Ramos (cell line): Measurements from ENCODE around the gene GABBR2.
"Not testable (repeated sequence)": the region's sequence is repeated elsewhere in the genome, so short reads cannot be mapped to it uniquely, and the experiment has no call there.

Experiments used
- in situ Hi-C: fragments of 300-500 bp; cut with MboI; formaldehyde crosslinking; loops from one replicate; pipeline ENCODE4 v1.14.3; 2022; ENCODE audit warnings: low sequenced_read_pairs; ENCODE audit not compliant: unreplicated experiment

The GABBR2 gene

GRCh38 chr9:98530806-98531386, 177.8 kb downstream of the GABBR2 start:
- in situ Hi-C loops: loop anchor here (25.0 kb wide), 1 partner anchor 256 kb away; the partner anchor contains the start of gene ANKS6

GRCh38 chr9:98530275-98530674, 178.5 kb downstream of the GABBR2 start:
- in situ Hi-C loops: loop anchor here (25.0 kb wide), 1 partner anchor 257 kb away; the partner anchor contains the start of gene ANKS6

DNA sequence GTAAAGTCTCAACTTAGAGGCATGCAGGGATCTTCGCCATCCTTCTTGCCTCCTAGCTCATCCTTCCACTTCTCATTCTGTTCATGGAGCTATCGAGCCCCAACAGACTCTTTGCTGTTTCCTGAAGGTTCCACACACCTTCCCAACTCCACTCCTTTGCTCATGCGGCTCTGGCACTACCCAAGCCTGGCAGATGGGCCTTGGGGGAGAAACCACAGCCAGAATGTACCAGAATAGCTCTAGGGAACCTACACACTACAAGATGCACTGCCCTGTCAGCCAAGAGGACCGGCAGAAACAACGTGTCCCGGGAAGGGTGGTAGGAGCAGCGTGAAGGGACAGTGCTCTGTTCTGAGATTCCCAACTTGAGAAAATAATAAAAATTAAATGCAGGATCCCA, 178.9 kb downstream of the GABBR2 start:
- in situ Hi-C loops: loop anchor here (25.0 kb wide), 1 partner anchor 257 kb away; the partner anchor contains the start of gene ANKS6

GRCh38 chr9:98523231-98523901, 185.4 kb downstream of the GABBR2 start:
- in situ Hi-C loops: no loop called here

DNA sequence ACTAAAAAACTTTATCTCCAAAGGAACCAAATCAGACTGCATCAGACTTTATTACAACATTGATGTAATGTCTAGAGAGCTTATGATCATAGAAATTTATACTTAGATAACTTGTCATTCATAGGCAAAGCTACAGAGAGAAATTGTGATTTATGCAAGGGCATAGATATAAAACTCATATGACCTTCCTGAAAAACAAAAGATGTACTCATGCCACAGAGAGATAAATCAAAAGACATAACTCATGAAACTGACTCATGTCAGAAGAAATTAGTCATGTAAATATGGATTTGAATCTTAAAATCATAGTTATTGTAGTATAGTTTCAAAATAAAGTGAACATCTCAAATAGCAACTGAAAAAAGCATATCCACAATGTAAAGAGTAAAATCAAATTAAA, 186.2 kb downstream of the GABBR2 start:
- in situ Hi-C loops: no loop called here

DNA sequence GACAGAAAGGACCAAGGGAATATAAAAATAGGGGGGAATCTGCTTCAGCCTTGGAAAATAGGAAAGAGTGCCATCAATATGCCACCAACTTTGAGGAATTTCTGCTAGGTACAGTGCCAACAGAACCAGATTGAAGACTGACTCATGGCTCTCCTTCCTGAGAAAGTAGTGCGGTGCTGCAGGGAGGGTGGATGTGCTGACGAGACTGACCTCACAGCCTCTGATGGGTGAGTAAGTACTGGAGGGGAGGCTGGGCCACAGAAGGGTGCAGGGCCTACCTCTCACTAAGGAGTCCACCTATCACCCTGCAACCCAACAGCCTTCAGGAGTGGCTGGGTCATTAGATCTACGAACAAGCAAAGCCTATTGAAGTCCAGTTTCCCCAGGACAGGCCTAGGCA, 187.6 kb downstream of the GABBR2 start:
- in situ Hi-C loops: no loop called here

DNA sequence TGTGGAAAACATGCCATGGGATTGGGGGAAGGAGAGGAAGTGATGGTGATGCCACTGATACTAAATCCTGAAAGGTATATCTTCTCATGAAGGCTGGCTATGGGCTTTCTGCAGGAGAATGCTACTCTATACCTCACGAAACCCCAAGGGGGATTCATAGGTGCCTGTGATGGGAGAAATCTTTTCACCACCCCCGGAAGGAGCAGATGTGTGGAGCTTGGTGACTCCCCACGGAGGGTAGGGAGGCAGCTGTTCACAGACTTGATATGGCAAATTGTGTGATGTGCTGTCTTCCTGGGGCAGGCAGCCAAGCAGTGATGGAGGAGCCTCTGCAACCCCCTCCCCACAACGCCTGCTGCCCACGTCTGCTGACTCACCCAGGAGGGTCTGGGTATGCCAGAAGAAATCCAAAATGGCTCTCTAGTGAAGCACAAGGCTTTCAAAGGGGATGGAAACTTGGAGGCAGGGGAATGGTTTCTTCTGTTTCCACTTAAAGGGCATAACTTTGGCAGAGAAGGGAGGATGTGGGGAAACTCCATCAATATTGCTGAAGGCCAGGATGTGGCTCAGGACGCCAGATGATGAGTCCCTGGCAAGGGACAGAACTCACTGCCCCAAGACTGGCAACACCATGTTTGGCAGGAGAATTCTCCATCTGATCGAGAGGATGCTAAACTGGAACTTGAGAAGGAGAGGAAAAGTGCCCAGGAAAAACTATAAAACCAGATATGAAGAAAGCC, 188.3 kb downstream of the GABBR2 start:
- in situ Hi-C loops: no loop called here

- in situ Hi-C loops: no loop called here
These were observed 189.1 kb downstream of the GABBR2 start for GRCh38 chr9:98519641-98520040.

GRCh38 chr9:98518556-98518955, 190.2 kb downstream of the GABBR2 start:
- in situ Hi-C loops: no loop called here

DNA sequence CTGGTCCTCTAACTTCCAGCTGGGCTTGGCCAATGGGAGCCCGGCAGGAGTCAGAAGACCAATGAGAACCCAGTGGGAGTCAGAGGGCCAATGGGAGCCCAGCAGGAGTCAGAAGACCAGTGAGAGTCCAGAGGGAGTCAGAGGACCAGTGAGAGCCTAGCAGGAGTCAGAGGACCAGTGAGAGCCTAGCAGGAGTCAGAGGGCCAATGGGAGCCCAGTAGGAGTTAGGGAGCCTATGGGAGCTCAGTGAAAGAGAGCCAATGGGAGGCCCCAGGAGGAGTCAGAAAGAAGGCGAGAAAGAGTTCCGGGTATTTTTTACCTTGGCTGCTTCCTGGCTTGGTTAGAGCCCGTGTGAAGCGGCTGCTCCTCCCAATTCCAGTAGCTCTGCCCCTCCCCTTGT, 191.0 kb downstream of the GABBR2 start:
- in situ Hi-C loops: no loop called here

DNA sequence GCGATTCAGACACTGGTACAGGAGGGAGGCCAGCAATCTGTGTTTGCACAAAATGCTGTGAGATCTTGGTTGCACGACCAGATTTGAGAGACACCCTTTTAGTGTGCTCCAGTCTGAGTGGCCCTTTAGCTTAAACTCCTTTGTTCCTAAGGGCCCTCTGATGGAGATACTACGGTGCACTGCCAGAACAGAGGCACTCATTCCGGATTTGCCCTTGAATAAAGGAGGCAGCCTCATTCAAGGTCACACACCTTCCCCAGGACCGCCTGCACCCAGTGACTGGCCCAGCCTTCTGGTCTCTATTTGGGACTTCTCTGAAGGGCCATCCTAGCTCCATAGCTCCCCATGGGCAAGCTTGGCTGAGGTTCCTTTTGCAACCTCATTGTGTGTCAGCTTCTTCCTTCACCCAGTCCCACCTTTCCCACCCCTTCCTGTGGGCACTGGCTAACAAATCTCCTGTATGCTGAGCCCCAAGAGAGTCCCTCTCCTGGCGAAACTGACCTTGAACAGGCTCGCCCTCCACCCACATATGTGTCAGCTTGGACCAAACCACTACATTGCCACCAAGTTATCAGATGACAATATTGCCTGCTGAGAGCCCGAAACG, 191.7 kb downstream of the GABBR2 start:
- in situ Hi-C loops: no loop called here

DNA sequence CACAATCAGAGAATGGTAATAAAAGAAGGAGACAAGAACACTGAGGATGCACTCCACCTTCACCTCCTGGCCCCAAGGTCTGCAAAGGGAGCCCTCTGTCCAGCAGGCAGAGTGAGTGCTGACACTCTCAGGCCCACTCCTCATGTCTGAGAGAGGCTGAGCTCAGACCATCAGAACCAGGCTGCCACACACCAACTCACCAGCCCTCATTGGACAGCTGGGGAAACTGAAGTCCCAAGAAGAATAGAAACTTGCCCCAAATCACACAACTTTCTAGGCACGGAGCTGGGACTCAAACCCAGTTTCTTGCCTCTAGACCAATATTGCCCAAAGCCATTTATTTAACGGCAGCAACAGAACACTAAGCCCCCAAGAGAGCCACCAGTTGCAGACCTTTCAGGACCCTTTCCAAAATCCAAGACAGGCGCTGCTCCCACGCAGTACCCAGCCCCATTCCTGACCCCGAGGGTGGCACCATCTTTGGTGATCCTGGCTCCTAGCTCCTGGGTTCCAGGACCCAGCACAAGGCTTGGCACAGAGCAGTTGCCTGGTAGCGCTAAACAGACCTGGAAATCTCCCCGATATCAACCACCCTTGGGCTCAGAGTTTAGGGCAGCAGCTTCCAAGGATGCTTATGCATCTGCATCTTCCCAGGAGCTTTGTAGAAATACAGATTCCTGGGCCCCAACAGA, 192.4 kb downstream of the GABBR2 start:
- in situ Hi-C loops: no loop called here

GRCh38 chr9:98515506-98516204, 193.1 kb downstream of the GABBR2 start:
- in situ Hi-C loops: no loop called here

- in situ Hi-C loops: no loop called here
These were observed 193.9 kb downstream of the GABBR2 start for GRCh38 chr9:98514841-98515240.

- in situ Hi-C loops: not testable (repeated sequence)
These were observed 200.4 kb downstream of the GABBR2 start for GRCh38 chr9:98508217-98508919.

GRCh38 chr9:98506422-98507054, 202.2 kb downstream of the GABBR2 start:
- in situ Hi-C loops: no loop called here

DNA sequence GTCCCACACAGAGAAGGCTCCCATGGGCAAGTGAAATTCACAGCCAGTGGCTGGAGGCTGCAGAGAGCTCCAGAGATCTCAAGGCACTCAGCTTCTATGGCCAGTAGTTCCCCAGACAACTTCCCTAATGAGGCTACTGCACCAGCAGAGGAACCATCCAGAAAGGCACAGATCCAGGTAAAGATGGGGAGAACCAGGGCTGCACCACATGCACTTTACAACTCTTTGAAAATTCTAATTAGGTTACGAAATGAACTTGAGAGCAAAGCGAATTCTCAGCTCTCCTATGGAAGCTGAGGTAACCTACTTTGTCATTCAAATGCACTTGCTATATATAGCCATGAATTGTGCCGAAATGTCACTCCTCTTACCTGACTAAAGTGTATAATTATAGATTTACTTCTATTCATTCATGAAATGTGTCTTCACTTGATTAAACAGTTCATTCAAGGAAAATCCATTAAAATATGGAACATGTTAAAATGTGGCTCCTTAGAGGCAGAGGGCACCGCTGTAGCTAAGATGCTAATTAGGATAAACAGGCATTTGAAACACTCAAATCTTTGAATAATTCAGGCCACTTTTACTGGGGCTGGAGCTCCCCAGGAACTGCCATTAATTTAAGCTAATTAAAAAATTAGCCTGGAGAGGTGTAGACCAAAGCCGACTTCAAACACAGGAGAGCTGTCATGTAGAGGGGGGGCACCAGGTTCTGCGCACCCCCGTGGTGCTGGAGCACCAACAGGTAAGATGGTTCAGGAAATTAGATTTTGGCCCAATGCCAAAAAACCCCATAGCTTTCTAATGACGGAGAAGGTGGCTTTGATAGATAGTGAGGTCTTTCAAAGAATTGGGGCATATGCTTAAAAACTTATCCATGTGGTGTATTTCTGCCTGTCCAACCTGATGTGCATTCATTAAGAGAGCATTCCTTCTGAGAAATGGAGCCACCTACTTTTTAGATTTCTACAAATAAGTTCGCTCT, 204.1 kb downstream of the GABBR2 start:
- in situ Hi-C loops: no loop called here

DNA sequence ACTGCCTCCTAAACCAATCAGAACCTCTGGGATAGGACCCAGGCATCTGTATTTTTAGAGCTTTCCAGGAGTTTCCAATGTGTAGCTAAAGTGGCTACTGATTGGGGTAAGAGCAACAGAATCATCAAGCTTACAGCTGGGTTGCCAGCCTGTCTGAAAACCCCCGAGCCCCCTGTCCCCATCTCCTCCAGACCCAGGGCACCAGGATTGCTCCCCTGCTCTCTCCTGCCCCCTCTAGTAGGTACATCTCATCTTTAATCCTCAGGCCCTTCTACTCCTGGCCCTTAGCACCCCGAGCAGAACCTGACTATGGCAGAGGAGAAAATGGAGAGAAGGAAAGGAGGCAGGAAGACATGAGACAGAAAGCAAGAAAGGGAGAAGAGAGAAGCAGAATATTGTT, 204.9 kb downstream of the GABBR2 start:
- in situ Hi-C loops: no loop called here
